Inflammatory macrophage treated with lipopolysaccharide for 4 hours (primary cell): ENCODE results near the gene CTIF.

Source experiments
- DNase-seq: peaks from one replicate; pipeline ENCODE4 v3.0.0-alpha.2; 2020

The CTIF gene

GRCh38 chr18:48552130-48552529, 13.3 kb downstream of the CTIF start:
- DNase-seq = no peak

GRCh38 chr18:48553236-48553635, 14.4 kb downstream of the CTIF start:
- no peak for DNase-seq

- no peak for DNase-seq
These were observed 16.0 kb downstream of the CTIF start for GRCh38 chr18:48554610-48555400.

- DNase-seq = no peak
These were observed 16.7 kb downstream of the CTIF start for GRCh38 chr18:48555465-48555995.

- DNase-seq = no peak
These were observed 18.9 kb downstream of the CTIF start for GRCh38 chr18:48557640-48558174.

- DNase-seq = no peak
These were observed 19.4 kb downstream of the CTIF start for GRCh38 chr18:48558248-48558647.

- DNase-seq = no peak
These were observed 21.7 kb downstream of the CTIF start for GRCh38 chr18:48560491-48560890.

- DNase-seq = no peak
These were observed 23.2 kb downstream of the CTIF start for GRCh38 chr18:48562075-48562474.

GRCh38 chr18:48563027-48563426, 24.2 kb downstream of the CTIF start:
- no peak for DNase-seq

GRCh38 chr18:48564139-48564538, 25.3 kb downstream of the CTIF start:
- no peak for DNase-seq

- no peak for DNase-seq
These were observed 26.3 kb downstream of the CTIF start for GRCh38 chr18:48565105-48565504.

- no peak for DNase-seq
These were observed 27.8 kb downstream of the CTIF start for GRCh38 chr18:48566589-48566988.

- no peak for DNase-seq
These were observed 28.6 kb downstream of the CTIF start for GRCh38 chr18:48567388-48567787.

- DNase-seq = no peak
These were observed 30.5 kb downstream of the CTIF start for GRCh38 chr18:48569139-48569914.

- DNase-seq = no peak
These were observed 31.1 kb downstream of the CTIF start for GRCh38 chr18:48569915-48570264.

- DNase-seq = no peak
These were observed 31.5 kb downstream of the CTIF start for GRCh38 chr18:48570313-48570712.

- DNase-seq = no peak
These were observed 33.0 kb downstream of the CTIF start for GRCh38 chr18:48571639-48572384.

GRCh38 chr18:48572402-48573126, 33.7 kb downstream of the CTIF start:
- DNase-seq = no peak

- DNase-seq = no peak
These were observed 34.9 kb downstream of the CTIF start for GRCh38 chr18:48573632-48574283.

- no peak for DNase-seq
These were observed 36.0 kb downstream of the CTIF start for GRCh38 chr18:48574667-48575300.

GRCh38 chr18:48575301-48575657, 36.4 kb downstream of the CTIF start:
- no peak for DNase-seq
